HG02763 (cell line): Measurements from ENCODE around the gene TTC9B.

Experiments used
- ATAC-seq: cut with Tn5 transposase; IDR thresholded peaks from one replicate; pipeline ENCODE4 v1.9.1; 2021; ENCODE audit warnings: mild to moderate bottlenecking, moderate library complexity; ENCODE audit not compliant: unreplicated experiment

Gene TTC9B

DNA sequence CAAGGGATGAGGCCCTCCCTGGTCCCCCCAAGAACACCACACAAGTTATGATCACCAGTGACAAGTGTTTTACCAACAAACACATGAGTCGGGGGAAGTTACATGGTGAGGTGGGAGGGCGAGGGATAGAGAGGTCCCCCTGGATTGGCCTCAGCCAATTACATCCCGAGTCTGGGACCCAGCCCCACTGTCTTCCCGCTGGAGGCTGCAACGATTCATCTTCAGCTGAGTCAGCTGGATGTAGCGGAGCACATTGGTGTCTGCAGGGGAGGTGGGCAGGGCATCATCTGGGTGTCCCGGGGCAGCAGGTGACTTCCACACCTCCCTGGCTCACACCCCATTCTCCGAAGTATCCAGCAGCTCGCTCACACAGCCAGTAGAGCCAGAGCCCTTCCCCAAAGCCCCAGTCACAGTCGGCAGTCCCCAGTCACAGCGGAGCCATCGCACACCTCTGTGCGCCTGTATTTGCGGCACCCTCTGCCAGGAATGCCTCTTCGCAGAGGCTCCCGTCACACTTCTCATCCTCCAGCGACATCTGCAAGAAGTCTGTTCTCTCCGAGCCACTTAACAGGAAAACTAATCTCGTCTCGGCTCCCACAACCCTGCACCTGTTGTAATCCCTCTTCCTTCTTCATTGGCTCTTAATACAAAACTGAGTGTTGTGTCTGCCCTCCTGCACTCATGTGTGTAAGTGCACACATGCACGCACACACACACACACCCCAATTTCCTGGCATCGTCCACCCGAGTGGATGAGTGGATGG, 2.0 kb downstream of the TTC9B start:
- ATAC-seq: no peak

DNA sequence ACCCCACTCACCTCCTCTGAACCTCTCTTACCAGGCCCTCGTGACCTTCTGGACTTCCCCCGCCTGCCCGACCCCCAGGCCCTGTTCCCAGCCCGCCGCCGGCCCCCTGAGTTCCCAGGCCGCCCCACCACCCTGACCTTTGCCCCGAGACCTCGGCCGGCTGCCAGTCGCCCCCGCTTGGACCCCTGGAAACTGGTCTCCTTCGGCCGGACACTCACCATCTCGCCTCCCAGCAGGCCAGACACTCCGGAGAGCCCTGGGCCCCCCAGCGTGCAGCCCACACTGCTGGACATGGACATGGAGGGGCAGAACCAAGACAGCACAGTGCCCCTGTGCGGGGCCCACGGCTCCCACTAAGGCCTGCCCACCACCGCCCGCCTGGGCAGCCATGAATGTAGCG, 3.2 kb downstream of the TTC9B start:
- ATAC-seq: no peak

- no peak for ATAC-seq
Measured at GRCh38 chr19:40213882-40214570, 4.2 kb downstream of the TTC9B start.

DNA sequence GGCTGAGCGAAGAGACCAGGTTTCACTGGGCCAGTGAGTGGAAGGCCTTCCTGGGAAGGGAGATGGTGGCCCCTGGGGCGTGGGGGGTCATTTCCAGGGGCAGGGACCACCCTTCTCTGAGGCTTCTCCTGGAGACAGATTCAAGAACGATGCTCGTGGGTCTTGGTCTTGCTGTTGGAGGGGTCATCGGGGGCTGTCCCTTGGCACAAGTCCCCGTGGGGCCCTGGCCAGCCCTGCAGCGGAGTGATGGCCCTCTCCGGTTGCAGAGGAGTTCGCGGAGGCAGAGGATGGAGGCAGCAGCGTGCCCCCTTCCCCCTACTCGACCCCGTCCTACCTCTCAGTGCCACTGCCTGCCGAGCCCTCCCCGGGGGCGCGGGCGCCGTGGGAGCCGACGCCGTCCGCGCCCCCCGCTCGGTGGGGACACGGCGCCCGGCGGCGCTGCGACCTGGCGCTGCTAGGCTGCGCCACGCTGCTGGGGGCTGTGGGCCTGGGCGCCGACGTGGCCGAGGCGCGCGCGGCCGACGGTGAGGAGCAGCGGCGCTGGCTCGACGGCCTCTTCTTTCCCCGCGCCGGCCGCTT, 4.8 kb downstream of the TTC9B start:
- no peak for ATAC-seq

GRCh38 chr19:40210889-40211288, 7.3 kb downstream of the TTC9B start:
- ATAC-seq: no peak

- no peak for ATAC-seq
Measured at GRCh38 chr19:40208602-40209001, 9.6 kb downstream of the TTC9B start.

DNA sequence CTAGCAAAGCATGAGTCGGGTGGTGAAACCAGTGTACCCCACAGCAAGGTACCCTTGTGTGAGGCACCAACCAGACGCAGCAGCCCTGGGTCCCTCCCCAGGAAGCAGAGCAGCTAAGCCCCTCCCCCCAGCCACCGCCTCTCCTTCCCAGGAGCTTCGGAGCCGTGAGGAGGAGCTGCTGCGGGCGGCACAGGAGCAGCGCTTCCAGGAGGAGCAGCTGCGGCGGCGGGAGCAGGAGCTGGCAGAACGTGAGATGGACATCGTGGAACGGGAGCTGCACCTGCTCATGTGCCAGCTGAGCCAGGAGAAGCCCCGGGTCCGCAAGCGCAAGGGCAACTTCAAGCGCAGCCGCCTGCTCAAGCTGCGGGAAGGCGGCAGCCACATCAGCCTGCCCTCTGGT, 12.4 kb downstream of the TTC9B start:
- ATAC-seq: no peak

DNA sequence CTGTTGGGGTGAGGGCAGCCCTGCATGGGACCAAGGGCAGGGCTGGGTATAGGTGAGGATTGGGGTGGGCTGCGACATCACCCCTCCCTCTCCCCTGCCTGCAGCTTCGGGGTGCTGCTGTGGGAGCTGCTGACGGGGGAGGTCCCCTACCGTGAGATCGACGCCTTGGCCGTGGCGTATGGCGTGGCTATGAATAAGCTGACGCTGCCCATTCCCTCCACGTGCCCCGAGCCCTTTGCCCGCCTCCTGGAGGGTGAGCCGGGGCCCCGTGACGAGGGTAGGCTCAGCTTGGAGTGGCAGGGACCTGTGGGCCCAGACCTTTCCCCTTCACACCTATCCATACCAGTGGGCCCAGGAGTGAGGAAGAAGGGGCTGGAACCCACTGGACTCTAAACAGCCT, 13.8 kb downstream of the TTC9B start:
- no peak for ATAC-seq

DNA sequence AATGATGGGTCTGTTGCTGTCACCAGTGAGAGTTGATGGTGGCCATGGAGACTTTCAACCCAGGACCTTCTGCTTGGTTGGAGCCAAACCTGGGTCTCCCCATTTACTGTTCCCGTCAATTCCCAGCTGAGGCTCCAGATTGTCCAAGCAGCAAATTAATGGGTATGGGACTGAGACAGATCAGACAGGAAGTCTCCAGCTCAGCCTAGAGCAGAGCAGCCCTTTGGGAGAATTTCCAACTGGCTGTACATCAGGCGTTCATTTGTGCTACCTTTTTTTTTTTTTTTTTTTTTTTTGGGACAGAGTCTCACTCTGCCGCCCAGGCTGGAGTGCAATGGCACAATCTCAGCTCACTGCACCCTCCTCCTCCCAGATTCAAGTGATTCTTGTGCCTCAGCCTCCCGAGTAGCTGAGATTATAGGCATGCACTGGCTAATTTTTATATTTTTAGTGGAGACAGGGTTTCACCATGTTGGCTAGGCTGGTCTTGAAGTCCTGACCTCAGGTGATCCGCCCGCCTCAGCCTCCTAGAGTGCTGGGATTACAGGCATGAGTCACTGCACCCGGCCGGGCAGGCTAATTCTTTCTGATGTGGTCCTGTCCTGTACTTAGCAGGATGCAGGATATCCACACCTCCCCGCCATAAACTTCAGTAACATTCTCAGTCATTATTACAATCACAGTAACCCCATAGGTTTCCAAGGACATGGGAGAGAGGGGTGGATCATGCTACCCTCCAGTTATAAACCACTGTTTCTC, 17.7 kb downstream of the TTC9B start:
- no peak for ATAC-seq

DNA sequence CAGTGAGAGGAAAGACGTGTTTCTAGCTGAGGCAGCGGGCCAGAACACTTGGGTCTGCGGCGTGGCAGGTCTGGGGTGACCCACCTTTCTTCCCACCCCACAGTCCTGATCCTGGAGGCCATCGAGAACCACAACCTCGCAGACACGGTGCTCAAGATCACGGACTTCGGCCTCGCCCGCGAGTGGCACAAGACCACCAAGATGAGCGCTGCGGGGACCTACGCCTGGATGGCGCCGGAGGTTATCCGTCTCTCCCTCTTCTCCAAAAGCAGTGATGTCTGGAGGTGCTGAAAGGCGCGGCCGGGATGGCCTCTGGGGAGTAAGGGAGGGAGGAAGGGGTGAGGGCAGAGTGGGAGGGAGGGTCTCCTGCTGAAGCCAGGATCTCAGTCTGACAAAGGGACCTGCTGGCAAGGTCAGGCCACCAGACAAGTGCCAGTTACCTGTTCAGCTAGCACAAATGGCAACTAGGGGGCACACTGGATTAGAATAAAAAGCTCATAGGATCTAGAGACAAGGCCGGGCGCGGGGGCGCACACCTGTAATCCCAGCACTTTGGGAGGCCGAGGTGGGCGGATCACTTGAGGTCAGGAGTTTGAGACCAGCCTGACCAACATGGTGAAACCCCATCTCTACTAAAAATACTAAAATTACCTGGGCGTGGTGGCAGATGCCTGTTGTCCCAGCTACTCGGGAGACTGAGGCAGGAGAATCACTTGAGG, 19.8 kb downstream of the TTC9B start:
- ATAC-seq: no peak

GRCh38 chr19:40193587-40193849, 24.7 kb downstream of the TTC9B start:
- no peak for ATAC-seq

DNA sequence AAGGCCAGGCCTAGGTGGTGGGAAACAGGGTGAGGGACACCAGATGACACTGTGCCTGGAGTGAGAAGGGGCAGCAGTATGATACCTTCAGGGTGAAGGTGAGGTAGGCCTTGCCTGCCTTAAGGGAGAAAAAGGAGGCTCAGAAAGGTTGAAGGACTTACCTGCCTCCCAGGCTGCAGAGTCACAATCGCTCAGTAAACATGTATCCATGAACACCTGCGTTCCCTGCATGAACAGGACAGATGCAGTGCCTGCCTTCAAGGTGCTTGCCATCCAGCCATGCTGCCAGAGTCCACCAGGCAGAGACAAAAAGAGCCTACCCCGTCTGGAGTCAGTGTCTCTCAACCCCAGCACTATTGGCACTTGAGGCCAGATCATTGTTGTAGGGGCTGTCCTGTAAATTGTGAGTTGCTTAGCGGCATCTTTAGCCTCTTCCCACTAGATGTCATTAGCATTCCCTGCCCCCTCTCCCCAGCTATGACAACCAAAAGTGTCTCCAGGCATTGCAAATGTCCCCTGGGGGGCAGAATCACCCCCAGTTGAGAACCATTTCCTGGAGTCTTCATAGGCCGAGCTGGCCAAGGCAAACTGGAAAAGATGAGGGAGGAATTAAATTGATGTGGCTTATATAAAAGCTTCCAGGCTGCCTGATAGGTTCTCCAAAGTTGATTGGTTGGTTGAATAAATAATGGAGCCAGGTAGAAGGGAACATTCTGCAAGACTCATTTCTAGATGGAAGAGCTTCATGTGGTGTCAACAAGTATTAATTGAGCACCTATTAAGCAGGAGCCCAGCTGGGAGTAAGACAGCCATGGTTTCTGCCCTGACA, 25.2 kb downstream of the TTC9B start:
- no peak for ATAC-seq

DNA sequence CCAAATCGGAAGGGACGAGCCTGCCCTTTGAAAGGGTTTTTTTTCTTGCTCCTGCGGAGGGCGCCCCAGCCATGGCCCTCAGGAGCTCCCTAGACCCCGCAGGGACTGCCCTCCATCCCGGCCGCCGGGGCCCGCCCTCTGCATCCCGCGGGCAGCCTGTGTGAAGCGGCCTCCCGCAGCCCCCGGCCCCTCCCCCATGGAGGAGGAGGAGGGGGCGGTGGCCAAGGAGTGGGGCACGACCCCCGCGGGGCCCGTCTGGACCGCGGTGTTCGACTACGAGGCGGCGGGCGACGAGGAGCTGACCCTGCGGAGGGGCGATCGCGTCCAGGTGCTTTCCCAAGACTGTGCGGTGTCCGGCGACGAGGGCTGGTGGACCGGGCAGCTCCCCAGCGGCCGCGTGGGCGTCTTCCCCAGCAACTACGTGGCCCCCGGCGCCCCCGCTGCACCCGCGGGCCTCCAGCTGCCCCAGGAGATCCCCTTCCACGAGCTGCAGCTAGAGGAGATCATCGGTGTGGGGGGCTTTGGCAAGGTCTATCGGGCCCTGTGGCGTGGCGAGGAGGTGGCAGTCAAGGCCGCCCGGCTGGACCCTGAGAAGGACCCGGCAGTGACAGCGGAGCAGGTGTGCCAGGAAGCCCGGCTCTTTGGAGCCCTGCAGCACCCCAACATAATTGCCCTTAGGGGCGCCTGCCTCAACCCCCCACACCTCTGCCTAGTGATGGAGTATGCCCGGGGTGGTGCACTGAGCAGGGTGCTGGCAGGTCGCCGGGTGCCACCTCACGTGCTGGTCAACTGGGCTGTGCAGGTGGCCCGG, 26.1 kb downstream of the TTC9B start:
- peak; percentile 13 for ATAC-seq

- ATAC-seq: peak; percentile 73
Measured at GRCh38 chr19:40190891-40191835, 27.0 kb downstream of the TTC9B start, which contains the start of gene MAP3K10. Gene MAP3K10 (plus strand): TSS chr19:40191426. CDS start chr19:40192032, 606 bp downstream.

DNA sequence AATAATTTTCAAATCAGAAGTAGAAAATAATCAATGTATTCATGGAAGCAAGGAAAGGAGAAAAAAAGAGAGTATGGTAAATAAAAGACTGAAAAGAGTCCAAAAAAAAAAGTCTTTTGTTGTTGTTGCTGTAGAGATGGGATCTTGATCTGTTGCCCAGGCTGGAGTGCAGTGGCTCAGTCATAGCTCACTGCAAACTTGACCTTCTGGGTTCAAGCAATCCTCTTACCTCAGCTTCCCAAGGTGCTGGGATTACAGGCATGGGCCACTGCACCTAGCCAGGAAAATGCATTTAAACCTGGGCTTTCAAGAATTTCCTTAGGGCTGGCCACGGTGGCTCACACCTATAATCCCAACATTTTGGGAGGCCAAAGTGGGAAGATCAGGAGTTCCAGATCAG, 33.9 kb downstream of the TTC9B start:
- ATAC-seq: no peak

- no peak for ATAC-seq
Measured at GRCh38 chr19:40178756-40179155, 39.4 kb downstream of the TTC9B start.

DNA sequence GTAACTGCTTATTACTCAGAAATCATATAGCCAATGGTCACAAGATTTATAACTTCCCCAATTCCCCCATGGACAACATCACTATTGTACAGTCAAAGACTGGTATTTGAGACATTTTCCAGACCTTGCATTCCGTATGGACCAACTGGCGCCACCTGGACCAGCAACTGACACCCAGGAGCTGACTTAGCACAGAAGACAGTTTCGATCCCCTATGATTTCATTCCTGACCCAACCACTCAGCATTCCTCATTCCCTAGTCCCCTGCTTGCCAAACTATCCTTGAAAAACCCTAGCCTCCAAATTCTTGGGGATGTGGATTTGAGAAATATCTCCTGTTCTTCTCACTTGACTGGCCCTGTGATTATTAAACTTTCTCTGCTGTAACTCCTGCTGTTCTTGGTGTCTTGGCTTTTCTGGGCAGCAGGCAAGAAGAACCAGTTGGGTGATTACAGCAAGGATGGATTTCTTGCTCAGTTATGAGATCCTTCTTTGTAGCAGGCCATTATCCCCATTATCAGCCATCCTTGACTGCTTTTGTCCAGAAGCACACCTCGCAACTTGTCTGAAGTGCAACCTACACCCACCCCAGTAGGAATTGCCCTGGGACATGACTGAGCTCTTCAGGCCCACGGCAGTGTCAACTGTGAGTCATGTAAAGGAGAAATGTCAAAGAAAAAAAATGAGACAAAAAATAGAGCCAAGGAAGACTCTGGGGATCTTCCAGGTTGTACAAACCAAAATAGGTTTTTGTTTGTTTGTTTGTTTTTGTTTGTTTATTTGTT, 40.7 kb downstream of the TTC9B start:
- no peak for ATAC-seq
